ENCODE results near the gene SUDS3. TPM values are rescaled to one million over a fixed set of nuclear protein-coding genes. Genes with fewer than 3 reads are reported as not detected.
A peak's percentile ranks its signal among the peaks of the same experiment; 100 is the strongest.

SUDS3 gene
- total and polyA plus RNA-seq, 2 donors (not counting 1 experiment from before 2014, with no cell fraction given): 20.3 to 31.4 TPM

DNA sequence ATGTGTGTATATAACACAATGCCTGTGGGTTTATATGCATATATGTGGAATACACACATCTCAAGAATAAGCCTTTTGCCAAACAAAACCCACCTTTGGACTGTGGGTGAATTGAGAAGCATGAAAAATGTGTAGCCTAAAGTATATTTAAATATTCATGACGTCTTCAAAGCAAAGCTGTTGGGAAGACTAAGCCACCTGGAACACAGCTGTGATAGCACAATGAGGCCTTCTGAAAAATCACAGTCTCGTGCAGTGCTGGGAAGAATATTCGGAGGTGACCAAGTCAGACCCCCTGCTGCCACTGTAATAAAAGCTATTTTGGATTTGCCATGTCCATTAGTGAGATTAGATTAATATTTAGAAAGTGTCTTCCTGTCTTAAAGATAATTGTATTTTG lies 51.5 kb downstream of the SUDS3 start:
- Histone ChIP-seq H3K9me3 (ENCODE audit: control insufficient read depth, insufficient read depth, low read depth, low read length) (no peaks in the 10 kb centered on the region), H4K20me1 (ENCODE audit: control insufficient read depth, extremely low read depth, insufficient read depth, low read length) (no peaks in the 10 kb centered on the region), H3K79me2 (ENCODE audit: control insufficient read depth, insufficient read depth, low read length) (no peaks in the 10 kb centered on the region), H2AFZ (ENCODE audit: low read length) (no peak overlapping the region), H3K9ac (ENCODE audit: insufficient read depth, low read length) (no peak overlapping the region), H3K4me2 (ENCODE audit: extremely low read depth, insufficient read depth, low read length) (no peak overlapping the region), H3K4me1 (ENCODE audit: control insufficient read depth, extremely low read depth, insufficient read depth, low read length) (no peaks in the 10 kb centered on the region), H3K4me3 (replicated peaks in 1 of 4; ENCODE audit: control extremely low read depth in 1 of 4, insufficient read depth in 1 of 4, low read depth in 3 of 4, low read length in 4 of 4) (no peak overlapping the region), H3K36me3 (ENCODE audit: control insufficient read depth, insufficient read depth, low read length) (no peaks in the 10 kb centered on the region), H3K27me3 (ENCODE audit: control insufficient read depth, insufficient read depth, low read length) (no peaks in the 10 kb centered on the region), H3K27ac (ENCODE audit: insufficient read depth, low read length) (no peak overlapping the region)
- DNase-seq (ENCODE audit: low read depth in 2 of 2): no peak
- TF ChIP-seq, protein P1, sequence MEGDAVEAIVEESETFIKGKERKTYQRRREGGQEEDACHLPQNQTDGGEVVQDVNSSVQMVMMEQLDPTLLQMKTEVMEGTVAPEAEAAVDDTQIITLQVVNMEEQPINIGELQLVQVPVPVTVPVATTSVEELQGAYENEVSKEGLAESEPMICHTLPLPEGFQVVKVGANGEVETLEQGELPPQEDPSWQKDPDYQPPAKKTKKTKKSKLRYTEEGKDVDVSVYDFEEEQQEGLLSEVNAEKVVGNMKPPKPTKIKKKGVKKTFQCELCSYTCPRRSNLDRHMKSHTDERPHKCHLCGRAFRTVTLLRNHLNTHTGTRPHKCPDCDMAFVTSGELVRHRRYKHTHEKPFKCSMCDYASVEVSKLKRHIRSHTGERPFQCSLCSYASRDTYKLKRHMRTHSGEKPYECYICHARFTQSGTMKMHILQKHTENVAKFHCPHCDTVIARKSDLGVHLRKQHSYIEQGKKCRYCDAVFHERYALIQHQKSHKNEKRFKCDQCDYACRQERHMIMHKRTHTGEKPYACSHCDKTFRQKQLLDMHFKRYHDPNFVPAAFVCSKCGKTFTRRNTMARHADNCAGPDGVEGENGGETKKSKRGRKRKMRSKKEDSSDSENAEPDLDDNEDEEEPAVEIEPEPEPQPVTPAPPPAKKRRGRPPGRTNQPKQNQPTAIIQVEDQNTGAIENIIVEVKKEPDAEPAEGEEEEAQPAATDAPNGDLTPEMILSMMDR (conservative IDR thresholded peaks at IDR 0.05 in 1 of 2, IDR thresholded peaks at IDR 0.05 in 1 of 2; ENCODE audit: low read depth in 1 of 2, low read length in 2 of 2): no peak
- no peak for TF ChIP-seq EZH2 (IDR thresholded peaks at IDR 0.05; ENCODE audit: low read length, missing control alignments)

GRCh38 chr12:118428643-118429042 lies 52.3 kb downstream of the SUDS3 start:
- DNase-seq (ENCODE audit: low read depth in 2 of 2): peak in 1 of 2 donors; percentile 12
- TF ChIP-seq, protein P1 (conservative IDR thresholded peaks at IDR 0.05 in 1 of 2, IDR thresholded peaks at IDR 0.05 in 1 of 2; ENCODE audit: low read depth in 1 of 2, low read length in 2 of 2): no peak
- no peak for TF ChIP-seq EZH2 (IDR thresholded peaks at IDR 0.05; ENCODE audit: low read length, missing control alignments)
- Histone ChIP-seq H2AFZ (ENCODE audit: low read length) (no peak overlapping the region), H3K4me1 (ENCODE audit: control insufficient read depth, extremely low read depth, insufficient read depth, low read length) (no peaks in the 10 kb centered on the region), H3K79me2 (ENCODE audit: control insufficient read depth, insufficient read depth, low read length) (no peaks in the 10 kb centered on the region), H3K4me2 (ENCODE audit: extremely low read depth, insufficient read depth, low read length) (no peak overlapping the region), H3K9me3 (ENCODE audit: control insufficient read depth, insufficient read depth, low read depth, low read length) (no peaks in the 10 kb centered on the region), H3K27me3 (ENCODE audit: control insufficient read depth, insufficient read depth, low read length) (no peaks in the 10 kb centered on the region), H3K4me3 (replicated peaks in 1 of 4; ENCODE audit: control extremely low read depth in 1 of 4, insufficient read depth in 1 of 4, low read depth in 3 of 4, low read length in 4 of 4) (no peak overlapping the region), H4K20me1 (ENCODE audit: control insufficient read depth, extremely low read depth, insufficient read depth, low read length) (no peaks in the 10 kb centered on the region), H3K27ac (ENCODE audit: insufficient read depth, low read length) (no peak overlapping the region), H3K36me3 (ENCODE audit: control insufficient read depth, insufficient read depth, low read length) (no peaks in the 10 kb centered on the region), H3K9ac (ENCODE audit: insufficient read depth, low read length) (no peak overlapping the region)

- no peak overlapping the region for H2AFZ ChIP-seq (ENCODE audit: low read length)
- H3K27ac ChIP-seq (ENCODE audit: insufficient read depth, low read length): no peak overlapping the region
- no peaks in the 10 kb centered on the region for H3K79me2 ChIP-seq (ENCODE audit: control insufficient read depth, insufficient read depth, low read length)
- no peaks in the 10 kb centered on the region for H4K20me1 ChIP-seq (ENCODE audit: control insufficient read depth, extremely low read depth, insufficient read depth, low read length)
- no peaks in the 10 kb centered on the region for H3K4me1 ChIP-seq (ENCODE audit: control insufficient read depth, extremely low read depth, insufficient read depth, low read length)
- no peak overlapping the region for H3K9ac ChIP-seq (ENCODE audit: insufficient read depth, low read length)
- TF ChIP-seq EZH2 (IDR thresholded peaks at IDR 0.05; ENCODE audit: low read length, missing control alignments): no peak
- TF ChIP-seq, protein P1 (conservative IDR thresholded peaks at IDR 0.05 in 1 of 2, IDR thresholded peaks at IDR 0.05 in 1 of 2; ENCODE audit: low read depth in 1 of 2, low read length in 2 of 2): no peak
- no peaks in the 10 kb centered on the region for H3K36me3 ChIP-seq (ENCODE audit: control insufficient read depth, insufficient read depth, low read length)
- H3K4me3 ChIP-seq (replicated peaks in 1 of 4; ENCODE audit: control extremely low read depth in 1 of 4, insufficient read depth in 1 of 4, low read depth in 3 of 4, low read length in 4 of 4): no peak overlapping the region
- no peak overlapping the region for H3K4me2 ChIP-seq (ENCODE audit: extremely low read depth, insufficient read depth, low read length)
- no peaks in the 10 kb centered on the region for H3K9me3 ChIP-seq (ENCODE audit: control insufficient read depth, insufficient read depth, low read depth, low read length)
- DNase-seq (ENCODE audit: low read depth in 2 of 2): no peak
- no peaks in the 10 kb centered on the region for H3K27me3 ChIP-seq (ENCODE audit: control insufficient read depth, insufficient read depth, low read length)
Measured at GRCh38 chr12:118429688-118430383, 53.5 kb downstream of the SUDS3 start.

Data from fibroblast of lung (primary cell).